Calu3 (cell line): ENCODE measurements around the gene THAP6. TPM values are rescaled to one million over a fixed set of nuclear protein-coding genes. Genes with fewer than 3 reads are reported as not detected.

Experiments
- BruUV-seq: library from RNA; stranded (reverse); fragments of 400-500 nt; replicated peaks from 2 replicates; lab custom pipeline; 2021; lab: Mats Ljungman, UMichigan
- CTCF ChIA-PET: fragments of 300-600 bp; sonication (Branson Sonifier 250); formaldehyde crosslinking; loops from one replicate; lab custom pipeline; 2022; ENCODE audit warnings: antibody characterized with exemption; lab: Charles Lee
- DNase-seq: peaks from one replicate; pipeline ENCODE4 v3.0.0; 2022
- H3K27ac Mint-ChIP-seq: one replicate; pipeline ENCODE4 v1.8.0; 2022; ENCODE audit warnings: mixed read lengths; ENCODE audit not compliant: unreplicated experiment
- H3K27me3 Mint-ChIP-seq: one replicate; pipeline ENCODE4 v1.8.0; 2022; ENCODE audit warnings: mixed read lengths; ENCODE audit not compliant: unreplicated experiment
- H3K36me3 Mint-ChIP-seq: one replicate; pipeline ENCODE4 v1.8.0; 2022; ENCODE audit warnings: mild to moderate bottlenecking, moderate library complexity, mixed read lengths; ENCODE audit not compliant: insufficient read depth, unreplicated experiment
- H3K4me1 Mint-ChIP-seq: one replicate; pipeline ENCODE4 v1.8.0; 2022; ENCODE audit warnings: mild to moderate bottlenecking, low read depth, mixed read lengths; ENCODE audit not compliant: unreplicated experiment
- H3K4me3 Mint-ChIP-seq: one replicate; pipeline ENCODE4 v1.8.0; 2022; ENCODE audit warnings: mild to moderate bottlenecking, low read depth, moderate library complexity, mixed read lengths; ENCODE audit not compliant: unreplicated experiment
- H3K9me3 Mint-ChIP-seq: one replicate; pipeline ENCODE4 v1.8.0; 2022; ENCODE audit warnings: low read depth, mixed read lengths; ENCODE audit not compliant: unreplicated experiment
- intact Hi-C: fragments of 100-400 bp; cut with micrococcal nuclease; formaldehyde crosslinking; loops from one replicate; pipeline ENCODE4 v1.10.0; 2022; ENCODE audit not compliant: unreplicated experiment
- total RNA-seq: library from RNA; stranded (reverse); gene quantifications from 2 replicates; pipeline ENCODE4 v1.2.3, GENCODE V29; 2022
- TF ChIP-seq, protein P1 (sequence below): fragments of 200-600 bp; IDR thresholded peaks from one replicate; pipeline ENCODE4 v1.8.0; 2022; ENCODE audit warnings: antibody characterized with exemption; ENCODE audit not compliant: unreplicated experiment

THAP6 gene
- total RNA-seq, 1 experiment from 2014 or later, result 10.9 TPM

DNA sequence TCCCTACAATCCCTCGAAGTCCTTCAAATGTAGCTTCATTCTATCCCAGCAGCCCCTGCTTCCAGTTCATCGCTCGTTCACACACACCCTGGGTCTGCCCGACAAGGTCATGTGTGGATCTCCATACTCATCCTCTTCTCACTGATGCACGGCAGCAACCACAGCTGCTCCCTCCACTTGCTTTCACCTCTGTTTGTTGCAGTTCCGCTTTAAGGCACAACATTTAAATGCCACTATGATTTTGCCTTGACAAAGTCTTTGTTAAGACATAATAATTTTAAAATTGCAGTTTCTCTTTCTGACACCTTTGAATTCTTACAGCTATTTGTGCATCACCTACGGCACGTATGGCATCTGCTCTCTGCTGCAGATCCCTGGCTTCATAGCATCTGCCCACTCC lies 43.4 kb downstream of the THAP6 start:
- CTCF ChIA-PET, result no interaction called here
- H3K4me1 Mint-ChIP-seq, result peaks cover 7% of the 10 kb centered on the region
- intact Hi-C loops, result no loop called here
- TF ChIP-seq, protein P1, sequence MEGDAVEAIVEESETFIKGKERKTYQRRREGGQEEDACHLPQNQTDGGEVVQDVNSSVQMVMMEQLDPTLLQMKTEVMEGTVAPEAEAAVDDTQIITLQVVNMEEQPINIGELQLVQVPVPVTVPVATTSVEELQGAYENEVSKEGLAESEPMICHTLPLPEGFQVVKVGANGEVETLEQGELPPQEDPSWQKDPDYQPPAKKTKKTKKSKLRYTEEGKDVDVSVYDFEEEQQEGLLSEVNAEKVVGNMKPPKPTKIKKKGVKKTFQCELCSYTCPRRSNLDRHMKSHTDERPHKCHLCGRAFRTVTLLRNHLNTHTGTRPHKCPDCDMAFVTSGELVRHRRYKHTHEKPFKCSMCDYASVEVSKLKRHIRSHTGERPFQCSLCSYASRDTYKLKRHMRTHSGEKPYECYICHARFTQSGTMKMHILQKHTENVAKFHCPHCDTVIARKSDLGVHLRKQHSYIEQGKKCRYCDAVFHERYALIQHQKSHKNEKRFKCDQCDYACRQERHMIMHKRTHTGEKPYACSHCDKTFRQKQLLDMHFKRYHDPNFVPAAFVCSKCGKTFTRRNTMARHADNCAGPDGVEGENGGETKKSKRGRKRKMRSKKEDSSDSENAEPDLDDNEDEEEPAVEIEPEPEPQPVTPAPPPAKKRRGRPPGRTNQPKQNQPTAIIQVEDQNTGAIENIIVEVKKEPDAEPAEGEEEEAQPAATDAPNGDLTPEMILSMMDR, result no peak
- H3K27me3 Mint-ChIP-seq, result no peaks in the 10 kb centered on the region
- no TSS peak for BruUV-seq
- DNase-seq, result no peak
- H3K36me3 Mint-ChIP-seq, result no peaks in the 10 kb centered on the region
- H3K27ac Mint-ChIP-seq, result no peak overlapping the region
- no peaks in the 10 kb centered on the region for H3K9me3 Mint-ChIP-seq
- H3K4me3 Mint-ChIP-seq, result no peak overlapping the region

DNA sequence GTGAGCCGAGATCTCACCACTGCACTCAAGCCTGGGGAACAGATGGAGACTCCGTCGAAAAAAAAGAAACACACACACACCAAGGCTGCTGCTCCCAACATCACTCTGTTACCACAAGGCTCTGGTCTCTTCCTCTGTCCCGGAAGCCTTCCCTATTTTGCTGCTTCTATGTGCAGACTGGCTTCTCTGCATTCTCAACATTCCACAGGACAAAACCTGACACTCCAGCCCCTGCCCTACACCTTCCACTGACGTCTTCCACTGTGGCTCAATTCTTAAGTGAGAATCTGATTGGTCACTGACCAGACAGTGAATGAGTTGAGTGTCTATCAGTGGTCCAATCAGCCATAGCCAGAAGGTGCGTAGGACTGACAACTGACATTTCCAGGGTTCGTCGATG lies 47.5 kb downstream of the THAP6 start:
- Mint-ChIP-seq H3K27me3 (no peaks in the 10 kb centered on the region), H3K4me3 (no peak overlapping the region), H3K27ac (no peak overlapping the region), H3K4me1 (peaks cover 7% of the 10 kb centered on the region), H3K36me3 (no peaks in the 10 kb centered on the region), H3K9me3 (no peaks in the 10 kb centered on the region)
- BruUV-seq, result no TSS peak
- intact Hi-C loops, result no loop called here
- TF ChIP-seq, protein P1, result no peak
- CTCF ChIA-PET, result no interaction called here
- peak; percentile 8 for DNase-seq

DNA sequence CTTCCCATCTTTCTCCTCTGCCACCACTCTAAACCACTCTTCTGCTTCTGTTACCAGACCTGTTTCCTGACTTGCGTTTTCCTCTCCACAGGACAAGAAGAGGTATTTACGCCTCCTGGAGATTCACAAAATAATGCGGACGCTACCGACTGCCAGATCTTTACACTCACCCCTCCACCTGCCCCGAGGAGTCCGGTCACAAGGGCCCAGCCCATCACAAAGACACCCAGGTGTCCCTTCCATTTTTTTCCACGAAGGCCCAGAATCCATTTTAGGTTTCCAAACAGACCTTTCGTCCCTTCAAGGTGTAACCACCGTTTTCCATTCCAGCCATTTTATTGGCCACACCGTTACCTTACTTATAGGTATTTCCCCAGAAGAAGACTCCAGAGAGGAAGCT lies 49.8 kb downstream of the THAP6 start:
- no peaks in the 10 kb centered on the region for H3K9me3 Mint-ChIP-seq
- H3K27me3 Mint-ChIP-seq, result no peaks in the 10 kb centered on the region
- CTCF ChIA-PET, result no interaction called here
- H3K27ac Mint-ChIP-seq, result no peak overlapping the region
- H3K36me3 Mint-ChIP-seq, result no peaks in the 10 kb centered on the region
- intact Hi-C loops, result no loop called here
- no peak overlapping the region for H3K4me3 Mint-ChIP-seq
- TF ChIP-seq, protein P1, result no peak
- no TSS peak for BruUV-seq
- DNase-seq, result no peak
- H3K4me1 Mint-ChIP-seq, result peaks cover 7% of the 10 kb centered on the region

DNA sequence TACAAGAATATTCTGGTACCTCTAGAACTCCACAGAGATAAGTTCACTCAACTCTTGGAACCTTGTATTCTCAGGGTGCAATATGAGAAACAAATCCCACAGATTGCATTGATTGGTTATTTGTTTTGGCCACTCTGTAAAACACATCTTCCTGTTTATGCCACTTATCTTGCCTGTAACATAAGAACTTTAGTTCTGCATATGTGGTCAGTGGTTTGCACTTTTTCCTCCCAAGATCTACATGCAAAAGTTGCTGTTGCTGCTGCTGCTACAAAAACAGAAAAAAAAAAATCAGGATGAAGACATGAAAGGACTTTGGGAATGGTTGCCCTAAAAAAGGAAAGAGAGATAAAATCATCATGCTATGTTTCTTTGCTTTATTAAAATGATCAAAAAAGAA lies 51.2 kb downstream of the THAP6 start:
- H3K27ac Mint-ChIP-seq, result no peak overlapping the region
- no TSS peak for BruUV-seq

More for the DNA sequence above, 51.2 kb downstream of the THAP6 start:
- intact Hi-C loops, result no loop called here
- no peaks in the 10 kb centered on the region for H3K27me3 Mint-ChIP-seq
- H3K9me3 Mint-ChIP-seq, result no peaks in the 10 kb centered on the region
- DNase-seq, result no peak
- no peaks in the 10 kb centered on the region for H3K36me3 Mint-ChIP-seq
- peaks cover 7% of the 10 kb centered on the region for H3K4me1 Mint-ChIP-seq
- CTCF ChIA-PET, result no interaction called here
- TF ChIP-seq, protein P1, result no peak
- H3K4me3 Mint-ChIP-seq, result no peak overlapping the region
